OCI-LY3 (cell line): ENCODE results near the gene C11orf42.

Experiments
- H2AFZ ChIP-seq: fragments of 200-600, 300-600 bp; shearing (Covaris generic); 2 replicates; pipeline ENCODE4 v1.6.0; 2014; ENCODE audit warnings: antibody characterized with exemption, low read depth, low read length
- H3K27ac ChIP-seq: fragments of 200-600, 300-600 bp; sonication (generic); 2 replicates; pipeline ENCODE4 v1.5.1; 2014; ENCODE audit warnings: mild to moderate bottlenecking, low read length, moderate library complexity, mixed read lengths
- H3K27me3 ChIP-seq: fragments of 200-600, 300-600 bp; sonication (generic); 2 replicates; pipeline ENCODE4 v1.6.1; 2014; ENCODE audit warnings: low read depth, low read length, mixed read lengths
- H3K36me3 ChIP-seq: fragments of 200-600, 300-600 bp; sonication (generic); replicated peaks from 2 replicates; pipeline ENCODE3; 2014; ENCODE audit warnings: low read depth, low read length, mixed read lengths
- H3K4me1 ChIP-seq: fragments of 300-600, 200-600 bp; sonication (generic); 2 replicates; pipeline ENCODE4 v1.6.1; 2014; ENCODE audit warnings: low read length, mixed read lengths
- H3K4me2 ChIP-seq: fragments of 200-600, 300-600 bp; sonication (generic); 2 replicates; pipeline ENCODE4 v1.6.1; 2014; ENCODE audit warnings: low read length, mixed read lengths
- H3K4me3 ChIP-seq: fragments of 300-600, 200-600 bp; sonication (generic); 2 replicates; pipeline ENCODE4 v1.5.1; 2014; ENCODE audit warnings: antibody characterized with exemption, mild to moderate bottlenecking, low read length, moderate library complexity
- H3K79me2 ChIP-seq: fragments of 300-600, 200-600 bp; shearing (Covaris generic); 2 replicates; pipeline ENCODE4 v1.6.1; 2014; ENCODE audit warnings: mild to moderate bottlenecking, low read length, mixed read lengths
- H3K9ac ChIP-seq: fragments of 300-600, 200-600 bp; shearing (Covaris generic); 2 replicates; pipeline ENCODE4 v1.6.0; 2014; ENCODE audit warnings: mild to moderate bottlenecking, low read length, moderate library complexity
- H3K9me3 ChIP-seq: fragments of 200-600, 300-600 bp; shearing (Covaris generic); 2 replicates; pipeline ENCODE4 v1.6.1; 2014; ENCODE audit warnings: low read length, mixed read lengths; ENCODE audit not compliant: insufficient read depth
- H4K20me1 ChIP-seq: fragments of 200-600, 300-600 bp; sonication (generic); 2 replicates; pipeline ENCODE4 v1.6.1; 2016; ENCODE audit warnings: low read length, mixed read lengths; ENCODE audit not compliant: insufficient read depth
- CTCF ChIP-seq: fragments of 200-600, 300-600 bp; sonication (generic); IDR thresholded peaks from 2 replicates; pipeline ENCODE4 v1.5.1; 2014; ENCODE audit warnings: antibody characterized with exemption, low read length, low read depth
- EZH2phosphoT487 ChIP-seq: fragments of 200-600 bp; shearing (Covaris generic); IDR thresholded peaks from 2 replicates; pipeline ENCODE4 v1.6.1; 2018; ENCODE audit warnings: antibody characterized with exemption, mixed run types, low read depth

C11orf42 gene

GRCh38 chr11:6219359-6219758, 14.0 kb downstream of the C11orf42 start:
- no peaks in the 10 kb centered on the region for H3K4me1 ChIP-seq
- no peaks in the 10 kb centered on the region for H3K27me3 ChIP-seq
- no peaks in the 10 kb centered on the region for H4K20me1 ChIP-seq
- no peak overlapping the region for H2AFZ ChIP-seq
- no peak for TF ChIP-seq EZH2phosphoT487
- no peak for TF ChIP-seq CTCF
- H3K36me3 ChIP-seq = peaks cover 30% of the 10 kb centered on the region
- no peaks in the 10 kb centered on the region for H3K9me3 ChIP-seq
- no peaks in the 10 kb centered on the region for H3K79me2 ChIP-seq
- H3K4me3 ChIP-seq = no peak overlapping the region
- H3K27ac ChIP-seq = no peak overlapping the region
- no peak overlapping the region for H3K4me2 ChIP-seq
- H3K9ac ChIP-seq = no peak overlapping the region

GRCh38 chr11:6223854-6224253, 18.5 kb downstream of the C11orf42 start:
- Histone ChIP-seq H3K4me3 (no peak overlapping the region), H3K9ac (no peak overlapping the region), H2AFZ (no peak overlapping the region), H3K9me3 (no peaks in the 10 kb centered on the region), H3K36me3 (peaks cover 19% of the 10 kb centered on the region), H3K4me2 (no peak overlapping the region), H3K27ac (no peak overlapping the region), H4K20me1 (peaks cover 7% of the 10 kb centered on the region; the same call in 1 of the 2 replicates), H3K79me2 (no peaks in the 10 kb centered on the region; the same call in 1 of the 2 replicates), H3K27me3 (no peaks in the 10 kb centered on the region), H3K4me1 (no peaks in the 10 kb centered on the region)
- no peak for TF ChIP-seq CTCF
- no peak for TF ChIP-seq EZH2phosphoT487

- TF ChIP-seq EZH2phosphoT487 (no peak), CTCF (no peak)
- no peak overlapping the region for H3K4me3 ChIP-seq
- no peak overlapping the region for H3K9ac ChIP-seq
- no peaks in the 10 kb centered on the region for H3K4me1 ChIP-seq
- peaks cover 2% of the 10 kb centered on the region; the same call in 1 of the 2 replicates for H3K79me2 ChIP-seq
- no peaks in the 10 kb centered on the region for H3K27me3 ChIP-seq
- peaks cover 7% of the 10 kb centered on the region; the same call in 1 of the 2 replicates for H4K20me1 ChIP-seq
- no peaks in the 10 kb centered on the region for H3K9me3 ChIP-seq
- peaks cover 14% of the 10 kb centered on the region for H3K36me3 ChIP-seq
- no peak overlapping the region for H3K27ac ChIP-seq
- no peak overlapping the region for H2AFZ ChIP-seq
- no peak overlapping the region for H3K4me2 ChIP-seq
Measured at GRCh38 chr11:6224421-6224820, 19.1 kb downstream of the C11orf42 start.

- TF ChIP-seq EZH2phosphoT487 (no peak), CTCF (no peak)
- Histone ChIP-seq H3K27me3 (no peaks in the 10 kb centered on the region), H3K79me2 (peaks cover 4% of the 10 kb centered on the region; the same call in 1 of the 2 replicates), H3K36me3 (peaks cover 13% of the 10 kb centered on the region), H3K4me3 (no peak overlapping the region), H3K9ac (no peak overlapping the region), H3K27ac (no peak overlapping the region), H3K4me1 (no peaks in the 10 kb centered on the region), H3K4me2 (no peak overlapping the region), H2AFZ (no peak overlapping the region), H3K9me3 (no peaks in the 10 kb centered on the region), H4K20me1 (peaks cover 7% of the 10 kb centered on the region; the same call in 1 of the 2 replicates)
Measured at GRCh38 chr11:6225024-6225423, 19.7 kb downstream of the C11orf42 start.
